ENCODE results near the gene H1-8. TPM values are rescaled to one million over a fixed set of nuclear protein-coding genes. Genes with fewer than 3 reads are reported as not detected.

H1-8 gene
- total RNA-seq, 1 donor from 2014 or later, result not detected

DNA sequence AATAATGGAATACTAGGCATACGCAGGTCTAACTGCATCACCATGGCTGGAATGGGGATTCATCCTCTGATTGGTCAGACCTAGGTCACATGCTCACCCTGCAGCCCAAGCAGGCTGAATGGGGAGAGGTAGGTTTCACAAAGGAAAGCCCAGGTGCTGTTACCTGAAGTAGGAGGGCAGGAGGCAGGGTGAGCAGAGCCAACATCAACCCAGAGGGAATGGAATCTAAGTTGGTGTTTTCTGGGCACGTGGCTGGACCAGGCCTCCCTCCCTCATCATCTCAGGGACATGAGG, 6.7 kb upstream of the H1-8 start:
- H3K27ac Mint-ChIP-seq (ENCODE audit: unreplicated experiment), result no peak overlapping the region
- no peak for DNase-seq (ENCODE audit: low spot score)
- H3K4me1 Mint-ChIP-seq (ENCODE audit: low read depth), result peaks cover 20% of the 10 kb centered on the region
- TF ChIP-seq, protein P1, sequence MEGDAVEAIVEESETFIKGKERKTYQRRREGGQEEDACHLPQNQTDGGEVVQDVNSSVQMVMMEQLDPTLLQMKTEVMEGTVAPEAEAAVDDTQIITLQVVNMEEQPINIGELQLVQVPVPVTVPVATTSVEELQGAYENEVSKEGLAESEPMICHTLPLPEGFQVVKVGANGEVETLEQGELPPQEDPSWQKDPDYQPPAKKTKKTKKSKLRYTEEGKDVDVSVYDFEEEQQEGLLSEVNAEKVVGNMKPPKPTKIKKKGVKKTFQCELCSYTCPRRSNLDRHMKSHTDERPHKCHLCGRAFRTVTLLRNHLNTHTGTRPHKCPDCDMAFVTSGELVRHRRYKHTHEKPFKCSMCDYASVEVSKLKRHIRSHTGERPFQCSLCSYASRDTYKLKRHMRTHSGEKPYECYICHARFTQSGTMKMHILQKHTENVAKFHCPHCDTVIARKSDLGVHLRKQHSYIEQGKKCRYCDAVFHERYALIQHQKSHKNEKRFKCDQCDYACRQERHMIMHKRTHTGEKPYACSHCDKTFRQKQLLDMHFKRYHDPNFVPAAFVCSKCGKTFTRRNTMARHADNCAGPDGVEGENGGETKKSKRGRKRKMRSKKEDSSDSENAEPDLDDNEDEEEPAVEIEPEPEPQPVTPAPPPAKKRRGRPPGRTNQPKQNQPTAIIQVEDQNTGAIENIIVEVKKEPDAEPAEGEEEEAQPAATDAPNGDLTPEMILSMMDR (IDR thresholded peaks at IDR 0.05), result no peak
- no peaks in the 10 kb centered on the region for H3K36me3 Mint-ChIP-seq (ENCODE audit: low read depth)
- no peaks in the 10 kb centered on the region for H3K9me3 Mint-ChIP-seq (ENCODE audit: low read depth)
- H3K4me3 Mint-ChIP-seq (ENCODE audit: unreplicated experiment), result no peak overlapping the region
- H3K27me3 Mint-ChIP-seq (ENCODE audit: low read depth), result no peaks in the 10 kb centered on the region

- Mint-ChIP-seq H3K27me3 (ENCODE audit: low read depth) (no peaks in the 10 kb centered on the region), H3K36me3 (ENCODE audit: low read depth) (no peaks in the 10 kb centered on the region), H3K4me1 (ENCODE audit: low read depth) (peaks cover 20% of the 10 kb centered on the region), H3K27ac (ENCODE audit: unreplicated experiment) (no peak overlapping the region), H3K9me3 (ENCODE audit: low read depth) (no peaks in the 10 kb centered on the region), H3K4me3 (ENCODE audit: unreplicated experiment) (no peak overlapping the region)
- no peak for DNase-seq (ENCODE audit: low spot score)
- TF ChIP-seq, protein P1 (IDR thresholded peaks at IDR 0.05), result no peak
These were observed 6.2 kb upstream of the H1-8 start for GRCh38 chr3:129536804-129537203.

DNA sequence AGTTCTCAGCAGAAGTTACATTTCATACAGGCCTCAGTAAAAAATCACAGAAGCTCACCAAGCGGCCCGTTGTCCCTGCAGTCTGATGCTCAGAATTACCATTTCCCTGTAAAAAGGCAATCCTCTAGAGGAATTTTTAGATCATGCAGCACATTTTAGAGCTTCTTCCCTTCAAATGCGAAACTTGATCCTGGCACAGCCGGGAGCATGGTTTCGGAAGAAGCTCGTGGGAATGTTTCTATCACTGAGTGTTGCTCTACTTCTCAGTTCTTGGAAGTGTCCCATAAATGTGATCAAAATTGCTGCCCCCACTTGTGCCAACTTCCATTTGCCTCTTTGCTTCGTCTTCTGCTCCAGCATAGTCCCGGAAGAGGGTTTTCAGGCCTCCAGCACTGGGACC, 3.8 kb upstream of the H1-8 start:
- Mint-ChIP-seq H3K36me3 (ENCODE audit: low read depth) (no peaks in the 10 kb centered on the region), H3K4me1 (ENCODE audit: low read depth) (peaks cover 16% of the 10 kb centered on the region), H3K4me3 (ENCODE audit: unreplicated experiment) (no peak overlapping the region), H3K27me3 (ENCODE audit: low read depth) (no peaks in the 10 kb centered on the region), H3K9me3 (ENCODE audit: low read depth) (no peaks in the 10 kb centered on the region), H3K27ac (ENCODE audit: unreplicated experiment) (peak overlapping the region; percentile 78)
- TF ChIP-seq, protein P1 (IDR thresholded peaks at IDR 0.05), result no peak
- no peak for DNase-seq (ENCODE audit: low spot score)

- DNase-seq (ENCODE audit: low spot score), result no peak
- H3K27me3 Mint-ChIP-seq (ENCODE audit: low read depth), result no peaks in the 10 kb centered on the region
- H3K9me3 Mint-ChIP-seq (ENCODE audit: low read depth), result no peaks in the 10 kb centered on the region
- no peaks in the 10 kb centered on the region for H3K36me3 Mint-ChIP-seq (ENCODE audit: low read depth)
- no peak overlapping the region for H3K27ac Mint-ChIP-seq (ENCODE audit: unreplicated experiment)
- H3K4me1 Mint-ChIP-seq (ENCODE audit: low read depth), result peaks cover 9% of the 10 kb centered on the region
- no peak overlapping the region for H3K4me3 Mint-ChIP-seq (ENCODE audit: unreplicated experiment)
- TF ChIP-seq, protein P1 (IDR thresholded peaks at IDR 0.05), result no peak
These were observed 2.0 kb upstream of the H1-8 start for GRCh38 chr3:129540776-129541516.

DNA sequence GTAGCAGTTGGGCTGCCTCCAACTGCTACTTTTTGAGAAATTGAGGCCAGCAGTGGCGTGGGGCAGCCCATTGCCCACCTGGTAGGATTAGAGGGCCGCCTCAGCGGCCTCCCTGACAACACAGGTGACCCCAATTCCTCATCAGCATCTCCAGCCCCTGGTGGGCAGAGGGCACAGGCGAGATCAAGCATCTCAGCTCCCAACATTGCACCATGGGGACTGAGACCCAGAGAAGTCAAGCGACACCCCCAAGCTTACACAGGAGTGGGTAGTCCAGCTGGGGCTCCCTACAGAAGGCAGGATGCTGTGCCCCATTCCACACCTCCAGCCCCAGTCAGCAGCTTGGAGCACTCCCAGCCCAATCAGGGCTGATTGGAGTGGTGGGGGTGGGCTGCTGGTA, 228 bp upstream of the H1-8 start:
- Mint-ChIP-seq H3K27me3 (ENCODE audit: low read depth) (no peaks in the 10 kb centered on the region), H3K36me3 (ENCODE audit: low read depth) (no peaks in the 10 kb centered on the region), H3K9me3 (ENCODE audit: low read depth) (no peaks in the 10 kb centered on the region), H3K4me3 (ENCODE audit: unreplicated experiment) (no peak overlapping the region), H3K27ac (ENCODE audit: unreplicated experiment) (no peak overlapping the region), H3K4me1 (ENCODE audit: low read depth) (peaks cover 9% of the 10 kb centered on the region)
- TF ChIP-seq, protein P1 (IDR thresholded peaks at IDR 0.05), result no peak
- peak; percentile 55 for DNase-seq (ENCODE audit: low spot score)
